HepG2 (cell line): ENCODE measurements around the gene SFR1. TPM values are rescaled to one million over a fixed set of nuclear protein-coding genes. Genes with fewer than 3 reads are reported as not detected.

Experiments used
- ATAC-seq: fragments of 200-7000 bp; cut with Tn5 transposase; 3 replicates; pipeline ENCODE4 v1.9.1; 2020; ENCODE audit warnings: mild to moderate bottlenecking, moderate library complexity
- BruUV-seq: library from RNA; stranded (reverse); fragments of 400-500 nt; replicated peaks from 2 replicates; lab custom pipeline; 2021; lab: Mats Ljungman, UMichigan
- CTCF ChIA-PET: fragments of 300-600 bp; formaldehyde crosslinking; extraction: SDS; loops from one replicate; lab custom pipeline; 2021; ENCODE audit warnings: low total read pairs, inconsistent platforms, low intra/inter-chr PET ratio; lab: Yijun Ruan, JAX
- POLR2A ChIA-PET: fragments of 350-600 bp; sonication (Branson Sonifier 250); formaldehyde crosslinking; loops from one replicate; lab custom pipeline; 2020; ENCODE audit warnings: antibody characterized with exemption, inconsistent platforms; lab: Yijun Ruan, JAX
- DNase-seq: peaks from one replicate; pipeline ENCODE4 v3.0.0-alpha.2; 2015; ENCODE audit warnings: low spot score
- FAIRE-seq: peaks from 3 replicates; lab custom pipeline; 2011; peaks lifted over from hg19 to GRCh38; lab: Jason Lieb, UNC
- H2AFZ ChIP-seq: one replicate; pipeline ENCODE4 v1.6.1; 2011; ENCODE audit warnings: low read length, inconsistent platforms
- H3K27ac ChIP-seq: fragments of 300-600 bp; 3 replicates; pipeline ENCODE4 v1.8.0; 2011; ENCODE audit warnings: mixed run types, mild to moderate bottlenecking, mixed read lengths, low read length, inconsistent platforms; ENCODE audit not compliant: insufficient read depth; ENCODE audit errors: extremely low read length
- H3K27me3 ChIP-seq, 2 experiments: fragments of 200-600 bp in 1 of 2; 2 replicates in 1 of 2; 3 replicates in 1 of 2; pipeline versions ENCODE4 v1.6.0 to v1.8.0; 2011; ENCODE audit warnings: low read length in 2 of 2, mild to moderate bottlenecking in 2 of 2, moderate library complexity in 2 of 2, inconsistent platforms in 1 of 2; ENCODE audit not compliant: insufficient read depth in 2 of 2, control insufficient read depth in 1 of 2
- H3K36me3 ChIP-seq, 2 experiments: fragments of 200-600 bp in 1 of 2; replicated peaks in 1 of 2; 2 replicates in 1 of 2; 3 replicates in 1 of 2; pipeline versions ENCODE4 v1.5.1 to v1.8.0; 2011; ENCODE audit warnings: low read length in 2 of 2, inconsistent platforms in 1 of 2; ENCODE audit not compliant: insufficient read depth in 2 of 2, control insufficient read depth in 1 of 2
- H3K4me1 ChIP-seq: 2 replicates; pipeline ENCODE4 v1.5.1; 2012; ENCODE audit warnings: low read length, inconsistent platforms; ENCODE audit not compliant: insufficient read depth
- H3K4me2 ChIP-seq: 2 replicates; pipeline ENCODE4 v1.6.0; 2011; ENCODE audit warnings: low read depth, low read length, inconsistent platforms
- H3K4me3 ChIP-seq, 3 experiments: fragments of 200-600 bp in 1 of 3; sonication (generic), shearing (Covaris generic) in 1 of 3; replicated peaks in 1 of 3; 2 replicates each; pipeline ENCODE4 v1.5.1; 2011 to 2016; ENCODE audit warnings: low read length in 3 of 3, inconsistent platforms in 2 of 3, low read depth in 2 of 3, mild to moderate bottlenecking in 2 of 3, control low read depth in 1 of 3, mixed read lengths in 1 of 3; ENCODE audit not compliant: insufficient read depth in 1 of 3
- H3K79me2 ChIP-seq: one replicate; pipeline ENCODE4 v1.6.1; 2011; ENCODE audit warnings: low read length, inconsistent platforms; ENCODE audit not compliant: insufficient read depth
- H3K9ac ChIP-seq: 2 replicates; pipeline ENCODE4 v1.6.0; 2011; ENCODE audit warnings: mild to moderate bottlenecking, low read depth, low read length, inconsistent platforms; ENCODE audit not compliant: insufficient read depth
- H3K9me3 ChIP-seq: 2 replicates; pipeline ENCODE4 v1.5.1; 2012; ENCODE audit warnings: mild to moderate bottlenecking, low read length
- H4K20me1 ChIP-seq: 2 replicates; pipeline ENCODE4 v1.6.0; 2011; ENCODE audit warnings: inconsistent platforms, mild to moderate bottlenecking, low read length, moderate library complexity; ENCODE audit not compliant: insufficient read depth
- EED ChIP-seq: sonication (generic); formaldehyde crosslinking; IDR thresholded peaks from 2 replicates; pipeline ENCODE4 v1.5.0; 2020; ENCODE audit warnings: mild to moderate bottlenecking, missing genetic modification reagents
- FIP1L1 ChIP-seq: fragments of 200-400 bp; formaldehyde crosslinking; IDR thresholded peaks from 2 replicates; pipeline ENCODE4 v1.6.1; 2018; ENCODE audit warnings: low read depth, mild to moderate bottlenecking, low read length, moderate library complexity, borderline replicate concordance; ENCODE audit not compliant: insufficient read depth
- FOXO1 ChIP-seq: sonication (generic); formaldehyde crosslinking; IDR thresholded peaks from 2 replicates; pipeline ENCODE4 v1.4.0; 2020; ENCODE audit warnings: missing genetic modification reagents
- NFKB2 ChIP-seq: sonication (generic); formaldehyde crosslinking; IDR thresholded peaks from 2 replicates; pipeline ENCODE4 v1.4.0; 2020; ENCODE audit warnings: missing genetic modification reagents, borderline replicate concordance
- PITX1 ChIP-seq: sonication (generic); formaldehyde crosslinking; IDR thresholded peaks from 2 replicates; pipeline ENCODE4 v1.5.1; 2020; ENCODE audit warnings: mild to moderate bottlenecking, missing genetic modification reagents
- PTBP1 ChIP-seq: fragments of 200-400 bp; formaldehyde crosslinking; IDR thresholded peaks from 2 replicates; pipeline ENCODE4 v1.6.1; 2018; ENCODE audit warnings: low read length, low read depth; ENCODE audit not compliant: poor library complexity, severe bottlenecking
- RFXAP ChIP-seq: sonication (generic); formaldehyde crosslinking; IDR thresholded peaks from 2 replicates; pipeline ENCODE4 v1.4.0; 2020; ENCODE audit warnings: missing genetic modification reagents, borderline replicate concordance
- ZNF180 ChIP-seq: sonication (generic); formaldehyde crosslinking; IDR thresholded peaks from 2 replicates; pipeline ENCODE4 v1.4.0; 2020; ENCODE audit warnings: low read depth, missing genetic modification reagents, borderline replicate concordance
- ZNF691 ChIP-seq: sonication (generic); formaldehyde crosslinking; IDR thresholded peaks from 2 replicates; pipeline ENCODE4 v1.4.0; 2020; ENCODE audit warnings: missing genetic modification reagents, low read depth, mild to moderate bottlenecking, borderline replicate concordance
- ZNF766 ChIP-seq: sonication (generic); formaldehyde crosslinking; IDR thresholded peaks from 2 replicates; pipeline ENCODE4 v1.5.0; 2020; ENCODE audit warnings: missing genetic modification reagents, borderline replicate concordance
- ZNF841 ChIP-seq: sonication (generic); formaldehyde crosslinking; IDR thresholded peaks from 2 replicates; pipeline ENCODE4 v1.8.1; 2023; ENCODE audit warnings: missing genetic modification reagents, borderline replicate concordance
- ZSCAN30 ChIP-seq: sonication (generic); formaldehyde crosslinking; IDR thresholded peaks from 2 replicates; pipeline ENCODE4 v1.5.0; 2020; ENCODE audit warnings: mild to moderate bottlenecking, missing genetic modification reagents
- WGBS: methylation state at CpG from one replicate; pipeline ENCODE4 v1.1.6; 2017; ENCODE audit warnings: low lambda C conversion rate; 5-methylcytosine and 5-hydroxymethylcytosine counted together
- in situ Hi-C: cut with HindIII; loops from 2 replicates; pipeline ENCODE4 v1.10.0; 2017; ENCODE audit warnings: low pct_unique_long_range_greater_than_20kb; ENCODE audit not compliant: extremely low pct_ligation_motif_present
- intact Hi-C: fragments of 100-400 bp; cut with micrococcal nuclease; formaldehyde crosslinking; loops from one replicate; pipeline ENCODE4 v1.10.0; 2022; ENCODE audit not compliant: unreplicated experiment
- polyA plus RNA-seq, 8 experiments: library from polyadenylated mRNA; depleted of rRNA in 3 of 8; stranded (reverse) in 7 of 8; unstranded in 1 of 8; fragments of >200 nt; fragmentation: Illumina TruSeq in 4 of 8; extraction: Trizol in 4 of 8; gene quantifications; 2 replicates each; pipeline versions ENCODE4 v1.2.1 to v1.2.3, GENCODE V29; 2011 to 2016; ENCODE audit warnings: low read depth in 4 of 8, missing spikeins in 1 of 8, mixed read lengths in 1 of 8; ENCODE audit not compliant: insufficient read depth in 1 of 8
- total RNA-seq, 5 experiments: library from RNA; depleted of rRNA; stranded (reverse); fragments of >200 nt; fragmentation: Illumina TruSeq; extraction: Trizol; gene quantifications; 2 replicates each; pipeline ENCODE4 v1.2.3, GENCODE V29; 2016; ENCODE audit warnings: low read depth in 1 of 5
- TF ChIP-seq, protein P1 (sequence below): sonication (generic); formaldehyde crosslinking; IDR thresholded peaks from 2 replicates; pipeline ENCODE4 v1.4.0; 2020; ENCODE audit warnings: missing genetic modification reagents, mild to moderate bottlenecking, borderline replicate concordance

The SFR1 gene
- total and polyA plus RNA-seq, 2 of the 13 experiments (the other 11 are each of a cell fraction or from before 2014, with no cell fraction given) = 2.2 to 6.1 TPM

GRCh38 chr10:104089621-104090020, 32.4 kb upstream of the SFR1 start (continued):
- TF ChIP-seq, protein P1, sequence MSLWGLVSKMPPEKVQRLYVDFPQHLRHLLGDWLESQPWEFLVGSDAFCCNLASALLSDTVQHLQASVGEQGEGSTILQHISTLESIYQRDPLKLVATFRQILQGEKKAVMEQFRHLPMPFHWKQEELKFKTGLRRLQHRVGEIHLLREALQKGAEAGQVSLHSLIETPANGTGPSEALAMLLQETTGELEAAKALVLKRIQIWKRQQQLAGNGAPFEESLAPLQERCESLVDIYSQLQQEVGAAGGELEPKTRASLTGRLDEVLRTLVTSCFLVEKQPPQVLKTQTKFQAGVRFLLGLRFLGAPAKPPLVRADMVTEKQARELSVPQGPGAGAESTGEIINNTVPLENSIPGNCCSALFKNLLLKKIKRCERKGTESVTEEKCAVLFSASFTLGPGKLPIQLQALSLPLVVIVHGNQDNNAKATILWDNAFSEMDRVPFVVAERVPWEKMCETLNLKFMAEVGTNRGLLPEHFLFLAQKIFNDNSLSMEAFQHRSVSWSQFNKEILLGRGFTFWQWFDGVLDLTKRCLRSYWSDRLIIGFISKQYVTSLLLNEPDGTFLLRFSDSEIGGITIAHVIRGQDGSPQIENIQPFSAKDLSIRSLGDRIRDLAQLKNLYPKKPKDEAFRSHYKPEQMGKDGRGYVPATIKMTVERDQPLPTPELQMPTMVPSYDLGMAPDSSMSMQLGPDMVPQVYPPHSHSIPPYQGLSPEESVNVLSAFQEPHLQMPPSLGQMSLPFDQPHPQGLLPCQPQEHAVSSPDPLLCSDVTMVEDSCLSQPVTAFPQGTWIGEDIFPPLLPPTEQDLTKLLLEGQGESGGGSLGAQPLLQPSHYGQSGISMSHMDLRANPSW (CRISPR knock-in tag) = no peak
- TF ChIP-seq PTBP1 (no peak), RFXAP (CRISPR knock-in tag) (no peak), ZNF180 (CRISPR knock-in tag) (no peak), ZNF766 (CRISPR knock-in tag) (no peak)
- TF ChIP-seq, all 625 proteins: peak for 0

- H2AFZ ChIP-seq = no peak overlapping the region
- TF ChIP-seq EED (CRISPR knock-in tag) = no peak
- TF ChIP-seq ZSCAN30 (CRISPR knock-in tag) = no peak
- TF ChIP-seq NFKB2 (CRISPR knock-in tag) = no peak
- TF ChIP-seq PITX1 (CRISPR knock-in tag) = no peak
- TF ChIP-seq ZNF691 (CRISPR knock-in tag) = no peak
- TF ChIP-seq FOXO1 (CRISPR knock-in tag) = no peak
- TF ChIP-seq FIP1L1 = no peak
- TF ChIP-seq ZNF841 (CRISPR knock-in tag) = no peak
These were observed 31.4 kb upstream of the SFR1 start for GRCh38 chr10:104090611-104091010.

More at GRCh38 chr10:104090611-104091010, 31.4 kb upstream of the SFR1 start:
- Histone ChIP-seq H3K79me2 (no peaks in the 10 kb centered on the region), H3K36me3 (no peaks in the 10 kb centered on the region), H3K9me3 (no peaks in the 10 kb centered on the region), H3K4me2 (no peak overlapping the region), H4K20me1 (no peaks in the 10 kb centered on the region), H3K4me3 (no peak overlapping the region), H3K9ac (no peak overlapping the region), H3K27me3 (peaks cover 0 to 8% of the 10 kb centered on the region in 2 experiments; a peak in 2 of 5 replicates), H3K27ac (no peak overlapping the region), H3K4me1 (no peaks in the 10 kb centered on the region)
- in situ Hi-C loops (no loop called here), intact Hi-C loops (no loop called here)
- no peak for DNase-seq
- ChIA-PET POLR2A (no interaction called here), CTCF (no interaction called here)
- no peak for FAIRE-seq
- no peak for ATAC-seq
- no TSS peak for BruUV-seq
- WGBS = 52% methylated on average over 2 of the region's 2 CpGs
